HEK293 (cell line): ENCODE data around the gene PFN3.

ENCODE experiments used
- BCL11A ChIP-seq: fragments of 450-650 bp; formaldehyde crosslinking; IDR thresholded peaks from 2 replicates; pipeline ENCODE4 v1.5.1; 2016; ENCODE audit warnings: low read depth, missing biosample characterization, missing genetic modification characterization
- ELK4 ChIP-seq: IDR thresholded peaks from 2 replicates; pipeline ENCODE4 v1.6.1; 2011; ENCODE audit warnings: mild to moderate bottlenecking, low read depth, low read length, borderline replicate concordance
- GLI4 ChIP-seq: fragments of 450-650 bp; formaldehyde crosslinking; IDR thresholded peaks from 2 replicates; pipeline ENCODE4 v1.5.1; 2016; ENCODE audit warnings: missing biosample characterization, missing genetic modification characterization
- KLF9 ChIP-seq: fragments of 450-650 bp; formaldehyde crosslinking; IDR thresholded peaks from 2 replicates; pipeline ENCODE4 v1.5.1; 2016; ENCODE audit warnings: missing biosample characterization, missing genetic modification characterization, low read depth
- PRDM6 ChIP-seq: fragments of 450-650 bp; formaldehyde crosslinking; IDR thresholded peaks from 2 replicates; pipeline ENCODE4 v1.5.1; 2017; ENCODE audit warnings: missing biosample characterization, missing genetic modification characterization
- SP2 ChIP-seq: fragments of 450-650 bp; formaldehyde crosslinking; IDR thresholded peaks from 2 replicates; pipeline ENCODE4 v1.5.1; 2016; ENCODE audit warnings: missing biosample characterization, missing genetic modification characterization
- ZBTB11 ChIP-seq: fragments of 450-650 bp; formaldehyde crosslinking; conservative IDR thresholded peaks from 2 replicates; pipeline ENCODE4 v1.5.1; 2016; ENCODE audit warnings: low read depth, missing biosample characterization, missing genetic modification characterization
- ZBTB21 ChIP-seq: fragments of 450-650 bp; formaldehyde crosslinking; IDR thresholded peaks from 2 replicates; pipeline ENCODE4 v1.5.1; 2017; ENCODE audit warnings: missing biosample characterization, missing genetic modification characterization
- ZFP37 ChIP-seq: fragments of 450-650 bp; formaldehyde crosslinking; IDR thresholded peaks from 2 replicates; pipeline ENCODE4 v1.5.1; 2016; ENCODE audit warnings: missing biosample characterization, missing genetic modification characterization
- ZNF146 ChIP-seq: fragments of 450-650 bp; formaldehyde crosslinking; IDR thresholded peaks from 2 replicates; pipeline ENCODE4 v1.5.1; 2016; ENCODE audit warnings: missing biosample characterization, missing genetic modification characterization
- ZNF148 ChIP-seq: fragments of 450-650 bp; formaldehyde crosslinking; IDR thresholded peaks from 2 replicates; pipeline ENCODE4 v1.5.0; 2017; ENCODE audit warnings: missing biosample characterization, missing genetic modification characterization, borderline replicate concordance
- ZNF2 ChIP-seq: fragments of 450-650 bp; formaldehyde crosslinking; IDR thresholded peaks from 2 replicates; pipeline ENCODE4 v1.5.1; 2016; ENCODE audit warnings: missing biosample characterization, missing genetic modification characterization
- ZNF280D ChIP-seq: fragments of 450-650 bp; formaldehyde crosslinking; IDR thresholded peaks from 2 replicates; pipeline ENCODE4 v1.5.1; 2016; ENCODE audit warnings: missing biosample characterization, missing genetic modification characterization
- ZNF292 ChIP-seq: fragments of 450-650 bp; formaldehyde crosslinking; IDR thresholded peaks from 2 replicates; pipeline ENCODE4 v1.5.1; 2016; ENCODE audit warnings: low read depth, missing biosample characterization, missing genetic modification characterization, borderline replicate concordance
- ZNF324 ChIP-seq: fragments of 450-650 bp; formaldehyde crosslinking; IDR thresholded peaks from 2 replicates; pipeline ENCODE4 v1.5.1; 2016; ENCODE audit warnings: missing biosample characterization, missing genetic modification characterization
- ZNF404 ChIP-seq: fragments of 450-650 bp; formaldehyde crosslinking; IDR thresholded peaks from 2 replicates; pipeline ENCODE4 v1.5.1; 2017; ENCODE audit warnings: missing biosample characterization, missing genetic modification characterization
- ZNF529 ChIP-seq: fragments of 450-650 bp; formaldehyde crosslinking; IDR thresholded peaks from 2 replicates; pipeline ENCODE4 v1.5.1; 2017; ENCODE audit warnings: missing genetic modification characterization, missing biosample characterization; ENCODE audit not compliant: insufficient replicate concordance
- ZNF548 ChIP-seq: fragments of 450-650 bp; formaldehyde crosslinking; IDR thresholded peaks from 2 replicates; pipeline ENCODE4 v1.5.1; 2016; ENCODE audit warnings: missing biosample characterization, missing genetic modification characterization
- ZNF623 ChIP-seq: fragments of 450-650 bp; formaldehyde crosslinking; IDR thresholded peaks from 2 replicates; pipeline ENCODE4 v1.5.1; 2016; ENCODE audit warnings: missing biosample characterization, missing genetic modification characterization
- ZNF639 ChIP-seq: fragments of 450-650 bp; formaldehyde crosslinking; IDR thresholded peaks from 2 replicates; pipeline ENCODE4 v1.5.1; 2016; ENCODE audit warnings: missing biosample characterization, missing genetic modification characterization
- ZNF704 ChIP-seq: fragments of 450-650 bp; formaldehyde crosslinking; IDR thresholded peaks from 2 replicates; pipeline ENCODE4 v1.5.1; 2016; ENCODE audit warnings: missing biosample characterization, missing genetic modification characterization
- ZNF768 ChIP-seq: fragments of 450-650 bp; formaldehyde crosslinking; IDR thresholded peaks from 2 replicates; pipeline ENCODE4 v1.5.1; 2018; ENCODE audit warnings: missing biosample characterization, mild to moderate bottlenecking, missing genetic modification characterization
- ZNF785 ChIP-seq: fragments of 450-650 bp; formaldehyde crosslinking; IDR thresholded peaks from 2 replicates; pipeline ENCODE4 v1.5.1; 2016; ENCODE audit warnings: missing biosample characterization, missing genetic modification characterization
- ZSCAN18 ChIP-seq: fragments of 450-650 bp; formaldehyde crosslinking; IDR thresholded peaks from 2 replicates; pipeline ENCODE4 v1.5.1; 2016; ENCODE audit warnings: missing biosample characterization, missing genetic modification characterization

The PFN3 gene

GRCh38 chr5:177439518-177440053, 39.1 kb upstream of the PFN3 start (continued):
- TF ChIP-seq ZBTB21 (no peak), ZNF404 (tag by site-specific recombination) (no peak), ZNF785 (tag by site-specific recombination) (no peak), ZNF639 (0 out of 2 replicates have a peak, but pooled peaks have one; percentile 26), BCL11A (tag by site-specific recombination) (no peak), PRDM6 (tag by site-specific recombination) (no peak), ZNF146 (tag by site-specific recombination) (peak; percentile 99), ZNF623 (tag by site-specific recombination) (no peak), ZSCAN18 (tag by site-specific recombination) (no peak), ZFP37 (tag by site-specific recombination) (no peak), SP2 (tag by site-specific recombination) (no peak), KLF9 (tag by site-specific recombination) (no peak), ZNF324 (no peak), ZNF292 (tag by site-specific recombination) (no peak), ZNF704 (tag by site-specific recombination) (no peak), ZNF529 (tag by site-specific recombination) (no peak), ZBTB11 (tag by site-specific recombination) (no peak), ZNF2 (tag by site-specific recombination) (no peak), GLI4 (tag by site-specific recombination) (no peak), ELK4 (no peak), ZNF768 (tag by site-specific recombination) (no peak), ZNF548 (no peak), ZNF280D (tag by site-specific recombination) (peak; percentile 91), ZNF148 (tag by site-specific recombination) (no peak)
